PC-9 (cell line): Measurements from ENCODE around the gene GRAMD2B.

Source experiments
- CTCF ChIP-seq: fragments of 200-600 bp; sonication (generic); conservative IDR thresholded peaks from 2 replicates; pipeline ENCODE4 v1.6.1; 2017; ENCODE audit warnings: mixed run types, antibody characterized with exemption, mild to moderate bottlenecking, moderate library complexity
- EZH2 ChIP-seq: fragments of 200-600 bp; sonication (generic); IDR thresholded peaks from 2 replicates; pipeline ENCODE4 v1.8.0; 2017; ENCODE audit warnings: antibody characterized with exemption, low read depth

GRCh38 chr5:126506079-126506478 lies 82.9 kb downstream of the GRAMD2B start:
- TF ChIP-seq CTCF (no peak), EZH2 (no peak)
